ENCODE results near the gene MESP2. TPM values are rescaled to one million over a fixed set of nuclear protein-coding genes. Genes with fewer than 3 reads are reported as not detected.

The MESP2 gene
- total RNA-seq, 1 experiment from 2014 or later = 0.28 TPM

- no peak for DNase-seq
- Histone ChIP-seq H3K4me1 (ENCODE audit: insufficient read depth, low read length) (no peaks in the 10 kb centered on the region), H2BK20ac (ENCODE audit: low read depth, low read length, poor library complexity, severe bottlenecking) (no peak overlapping the region), H2BK15ac (ENCODE audit: low read depth, low read length) (no peak overlapping the region), H3K79me1 (ENCODE audit: insufficient read depth, low read depth, low read length, poor library complexity, severe bottlenecking) (no peaks in the 10 kb centered on the region), H3K23me2 (ENCODE audit: insufficient read length, low read depth, low read length, poor library complexity, severe bottlenecking) (no peaks in the 10 kb centered on the region), H4K20me1 (ENCODE audit: control insufficient read depth, insufficient read depth, insufficient read length) (no peaks in the 10 kb centered on the region), H4K5ac (ENCODE audit: insufficient read length, low read depth, low read length) (no peak overlapping the region), H3K9ac (ENCODE audit: extremely low read depth, insufficient read length, low read length) (no peak overlapping the region), H2BK12ac (ENCODE audit: insufficient read length, low read depth, low read length) (no peak overlapping the region), H2BK120ac (ENCODE audit: low read depth, low read length, poor library complexity, severe bottlenecking) (no peak overlapping the region), H3K23ac (ENCODE audit: insufficient read length, low read depth, low read length) (no peak overlapping the region), H3K18ac (ENCODE audit: insufficient read length, low read depth, low read length) (no peak overlapping the region), H3K9me3 (ENCODE audit: control insufficient read depth, low read depth, low read length) (no peaks in the 10 kb centered on the region), H3K4ac (ENCODE audit: low read depth, low read length) (no peak overlapping the region), H3K79me2 (ENCODE audit: insufficient read depth, low read length) (no peaks in the 10 kb centered on the region), H3K27ac (ENCODE audit: insufficient read length, low read depth, low read length) (no peak overlapping the region), H2AFZ (ENCODE audit: low read length) (no peak overlapping the region), H3T11ph (ENCODE audit: low read length) (no peak overlapping the region), H4K8ac (replicated peaks; ENCODE audit: insufficient read length, low read depth, low read length) (no peak overlapping the region), H4K91ac (ENCODE audit: insufficient read length, low read depth, low read length) (no peak overlapping the region), H2AK5ac (ENCODE audit: insufficient read length, low read length) (no peak overlapping the region), H2BK5ac (ENCODE audit: insufficient read length, low read length) (no peak overlapping the region), H3K4me2 (ENCODE audit: insufficient read depth, insufficient read length, low read length) (no peak overlapping the region), H3K56ac (ENCODE audit: insufficient read length, low read depth, low read length) (no peak overlapping the region), H3K27me3 (ENCODE audit: insufficient read depth, low read length) (no peaks in the 10 kb centered on the region), H3K14ac (ENCODE audit: insufficient read depth, low read length) (no peak overlapping the region)
- no peak for TF ChIP-seq CTCF (conservative IDR thresholded peaks at IDR 0.05)
- Mint-ChIP-seq H3K4me1 (peaks cover 6 to 9% of the 10 kb centered on the region in 2 experiments; a peak in 3 of 4 replicates), H3K36me3 (ENCODE audit: insufficient read depth in 1 of 3, low read depth in 3 of 3) (no peaks in the 10 kb centered on the region; a peak in 1 of 7 replicates), H3K27ac (peak overlapping the region in 1 of 3 experiments; percentile 55; a peak in 1 of 7 replicates), H3K4me3 (no peak overlapping the region), H3K27me3 (ENCODE audit: low read depth) (peaks cover 11% of the 10 kb centered on the region), H3K9me3 (no peaks in the 10 kb centered on the region)
- WGBS (ENCODE audit: extremely low coverage, insufficient read length, low lambda C conversion rate) = no CpG with 5 or more reads among the region's 20 CpGs
Measured at GRCh38 chr15:89799011-89799911, 23.1 kb downstream of the MESP2 start.
